ENCODE data around the gene SF3A1. TPM values are rescaled to one million over a fixed set of nuclear protein-coding genes. Genes with fewer than 3 reads are reported as not detected.

SF3A1 gene
- total RNA-seq, 1 experiment from 2014 or later = 230 TPM

GRCh38 chr22:30285846-30286200, 70.9 kb downstream of the SF3A1 start:
- Histone ChIP-seq H3K4me2 (ENCODE audit: low read length) (no peak overlapping the region), H3K79me2 (ENCODE audit: insufficient read depth, low read length) (no peaks in the 10 kb centered on the region), H3K4me3 (replicated peaks in 1 of 2; ENCODE audit: low read depth in 1 of 2, low read length in 2 of 2) (no peak overlapping the region), H3K27me3 (ENCODE audit: insufficient read depth, low read length) (no peaks in the 10 kb centered on the region), H2AFZ (ENCODE audit: low read depth, low read length, poor library complexity, severe bottlenecking) (no peak overlapping the region), H3K4me1 (ENCODE audit: control insufficient read depth in 1 of 2, insufficient read depth in 2 of 2, low read length in 2 of 2) (peaks cover 28 to 48% of the 10 kb centered on the region in 2 experiments), H3K9ac (ENCODE audit: low read length) (no peak overlapping the region), H3K9me2 (ENCODE audit: insufficient read depth) (no peaks in the 10 kb centered on the region), H3K27ac (ENCODE audit: low read depth, low read length) (no peak overlapping the region), H3K36me3 (ENCODE audit: control insufficient read depth in 1 of 2, insufficient read depth in 2 of 2, low read length in 2 of 2) (no peaks in the 10 kb centered on the region), H4K20me1 (ENCODE audit: insufficient read depth) (no peaks in the 10 kb centered on the region), H3K9me3 (ENCODE audit: control insufficient read depth in 1 of 2, insufficient read depth in 1 of 2, low read depth in 1 of 2, low read length in 2 of 2) (no peaks in the 10 kb centered on the region)
- POLR2A ChIA-PET = no interaction called here
- CTCF ChIA-PET = interaction anchor here (0.9 kb wide), 1 partner anchor 9 kb away, joined by 4 read pairs; no protein-coding TSS in a partner anchor
- RAD21 ChIA-PET (ENCODE audit: low non-redundant PET in 1 of 2, low total read pairs in 2 of 2, uncharacterized antibody in 2 of 2, unreplicated experiment in 2 of 2) = no interaction called here
- BruUV-seq (replicated peaks) = no TSS peak
- TF ChIP-seq JUND (IDR thresholded peaks at IDR 0.05) = no peak
- no peak for TF ChIP-seq POLR2AphosphoS5 (IDR thresholded peaks at IDR 0.05; ENCODE audit: low read depth, low read length)
- no peak for TF ChIP-seq EZH2phosphoT487 (IDR thresholded peaks at IDR 0.05; ENCODE audit: borderline replicate concordance)
- TF ChIP-seq RAD21 (IDR thresholded peaks at IDR 0.05; ENCODE audit: low read depth) = no peak
- TF ChIP-seq POLR2A (IDR thresholded peaks at IDR 0.05; ENCODE audit: borderline replicate concordance, extremely low read depth, insufficient read depth, insufficient read length) = no peak
- no peak for TF ChIP-seq FOSL1 (IDR thresholded peaks at IDR 0.05; ENCODE audit: low read depth)
- intact Hi-C loops (cut with micrococcal nuclease) = loop anchor here (5.0 kb wide), 1 partner anchor 141 kb away; the partner anchor contains the start of gene MTFP1
- ATAC-seq = no peak
- DNase-seq (ENCODE audit: low read depth, low spot score) = no peak

DNA sequence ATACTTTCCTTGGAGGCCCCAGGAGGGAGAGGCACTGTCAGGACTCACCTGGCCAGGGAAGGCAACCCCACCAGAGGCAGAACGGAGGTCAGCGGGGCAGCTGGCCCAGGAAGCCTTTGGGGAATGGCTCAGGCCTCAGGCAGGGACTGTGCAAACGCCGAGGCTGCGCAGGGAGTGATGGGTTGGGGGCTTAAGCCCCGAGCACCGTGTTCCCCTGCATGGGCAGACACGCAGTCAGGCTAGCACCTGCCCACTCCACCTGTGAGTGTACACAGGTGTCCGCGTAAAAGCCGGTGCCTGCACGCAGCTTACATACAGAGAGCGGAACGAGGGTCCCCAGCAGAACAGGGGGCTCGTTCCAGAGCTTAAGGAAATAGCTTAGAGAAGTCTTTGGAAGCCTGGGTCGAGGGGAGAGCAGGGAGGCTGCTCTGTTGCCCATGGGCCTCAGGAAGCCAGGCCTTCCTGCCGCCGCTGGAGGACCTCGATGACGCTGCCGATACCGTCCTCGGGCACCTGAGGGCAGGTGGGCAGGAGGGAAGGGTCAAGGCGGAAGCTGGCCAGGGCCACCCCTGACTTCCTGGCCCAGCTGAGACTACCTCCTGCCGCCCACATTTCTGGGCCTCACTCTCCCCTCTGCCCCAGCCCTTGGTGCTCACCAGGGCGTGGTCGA, 71.4 kb downstream of the SF3A1 start:
- Histone ChIP-seq H3K27ac (ENCODE audit: low read depth, low read length) (no peak overlapping the region), H3K36me3 (ENCODE audit: control insufficient read depth in 1 of 2, insufficient read depth in 2 of 2, low read length in 2 of 2) (no peaks in the 10 kb centered on the region), H3K9ac (ENCODE audit: low read length) (no peak overlapping the region), H3K79me2 (ENCODE audit: insufficient read depth, low read length) (no peaks in the 10 kb centered on the region), H2AFZ (ENCODE audit: low read depth, low read length, poor library complexity, severe bottlenecking) (no peak overlapping the region), H3K4me2 (ENCODE audit: low read length) (no peak overlapping the region), H3K9me2 (ENCODE audit: insufficient read depth) (no peaks in the 10 kb centered on the region), H3K4me1 (ENCODE audit: control insufficient read depth in 1 of 2, insufficient read depth in 2 of 2, low read length in 2 of 2) (peaks cover 23 to 43% of the 10 kb centered on the region in 2 experiments), H3K4me3 (replicated peaks in 1 of 2; ENCODE audit: low read depth in 1 of 2, low read length in 2 of 2) (no peak overlapping the region), H4K20me1 (ENCODE audit: insufficient read depth) (no peaks in the 10 kb centered on the region), H3K9me3 (ENCODE audit: control insufficient read depth in 1 of 2, insufficient read depth in 1 of 2, low read depth in 1 of 2, low read length in 2 of 2) (no peaks in the 10 kb centered on the region), H3K27me3 (ENCODE audit: insufficient read depth, low read length) (no peaks in the 10 kb centered on the region)
- DNase-seq (ENCODE audit: low read depth, low spot score) (no peak), ATAC-seq (no peak)
- ChIA-PET CTCF (interaction anchor here (0.6 kb wide), 2 partner anchors 22 to 30 kb away, joined by 3 to 4 read pairs; no protein-coding TSS in a partner anchor), RAD21 (ENCODE audit: low non-redundant PET in 1 of 2, low total read pairs in 2 of 2, uncharacterized antibody in 2 of 2, unreplicated experiment in 2 of 2) (no interaction called here), POLR2A (no interaction called here)
- intact Hi-C loops (cut with micrococcal nuclease) = loop anchor here (5.0 kb wide), 1 partner anchor 142 kb away; the partner anchor contains the start of gene MTFP1
- BruUV-seq (replicated peaks) = no TSS peak
- TF ChIP-seq, protein P1, sequence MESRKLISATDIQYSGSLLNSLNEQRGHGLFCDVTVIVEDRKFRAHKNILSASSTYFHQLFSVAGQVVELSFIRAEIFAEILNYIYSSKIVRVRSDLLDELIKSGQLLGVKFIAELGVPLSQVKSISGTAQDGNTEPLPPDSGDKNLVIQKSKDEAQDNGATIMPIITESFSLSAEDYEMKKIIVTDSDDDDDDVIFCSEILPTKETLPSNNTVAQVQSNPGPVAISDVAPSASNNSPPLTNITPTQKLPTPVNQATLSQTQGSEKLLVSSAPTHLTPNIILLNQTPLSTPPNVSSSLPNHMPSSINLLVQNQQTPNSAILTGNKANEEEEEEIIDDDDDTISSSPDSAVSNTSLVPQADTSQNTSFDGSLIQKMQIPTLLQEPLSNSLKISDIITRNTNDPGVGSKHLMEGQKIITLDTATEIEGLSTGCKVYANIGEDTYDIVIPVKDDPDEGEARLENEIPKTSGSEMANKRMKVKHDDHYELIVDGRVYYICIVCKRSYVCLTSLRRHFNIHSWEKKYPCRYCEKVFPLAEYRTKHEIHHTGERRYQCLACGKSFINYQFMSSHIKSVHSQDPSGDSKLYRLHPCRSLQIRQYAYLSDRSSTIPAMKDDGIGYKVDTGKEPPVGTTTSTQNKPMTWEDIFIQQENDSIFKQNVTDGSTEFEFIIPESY (IDR thresholded peaks at IDR 0.05; ENCODE audit: extremely low read depth, insufficient replicate concordance, low read length) = no peak
- TF ChIP-seq SIN3A (IDR thresholded peaks at IDR 0.05; ENCODE audit: low read depth) = no peak
- TF ChIP-seq JUND (IDR thresholded peaks at IDR 0.05) = no peak
- TF ChIP-seq, protein P2, sequence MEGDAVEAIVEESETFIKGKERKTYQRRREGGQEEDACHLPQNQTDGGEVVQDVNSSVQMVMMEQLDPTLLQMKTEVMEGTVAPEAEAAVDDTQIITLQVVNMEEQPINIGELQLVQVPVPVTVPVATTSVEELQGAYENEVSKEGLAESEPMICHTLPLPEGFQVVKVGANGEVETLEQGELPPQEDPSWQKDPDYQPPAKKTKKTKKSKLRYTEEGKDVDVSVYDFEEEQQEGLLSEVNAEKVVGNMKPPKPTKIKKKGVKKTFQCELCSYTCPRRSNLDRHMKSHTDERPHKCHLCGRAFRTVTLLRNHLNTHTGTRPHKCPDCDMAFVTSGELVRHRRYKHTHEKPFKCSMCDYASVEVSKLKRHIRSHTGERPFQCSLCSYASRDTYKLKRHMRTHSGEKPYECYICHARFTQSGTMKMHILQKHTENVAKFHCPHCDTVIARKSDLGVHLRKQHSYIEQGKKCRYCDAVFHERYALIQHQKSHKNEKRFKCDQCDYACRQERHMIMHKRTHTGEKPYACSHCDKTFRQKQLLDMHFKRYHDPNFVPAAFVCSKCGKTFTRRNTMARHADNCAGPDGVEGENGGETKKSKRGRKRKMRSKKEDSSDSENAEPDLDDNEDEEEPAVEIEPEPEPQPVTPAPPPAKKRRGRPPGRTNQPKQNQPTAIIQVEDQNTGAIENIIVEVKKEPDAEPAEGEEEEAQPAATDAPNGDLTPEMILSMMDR (IDR thresholded peaks at IDR 0.05 in 2 of 3, conservative IDR thresholded peaks at IDR 0.05 in 1 of 3; ENCODE audit: borderline replicate concordance in 1 of 3, insufficient read depth in 1 of 3, low read depth in 2 of 3, low read length in 2 of 3) = no peak
- no peak for TF ChIP-seq EZH2 (IDR thresholded peaks at IDR 0.05)
- no peak for TF ChIP-seq CBX3 (IDR thresholded peaks at IDR 0.05; ENCODE audit: low read depth)
- TF ChIP-seq REST (IDR thresholded peaks at IDR 0.05; ENCODE audit: low read depth) = no peak
- TF ChIP-seq SP1 (IDR thresholded peaks at IDR 0.05; ENCODE audit: low read depth) = no peak
